HG03097 (cell line): ENCODE results near the gene UCK2.

Experiments used
- ATAC-seq: cut with Tn5 transposase; IDR thresholded peaks from one replicate; pipeline ENCODE4 v1.9.1; 2021; ENCODE audit not compliant: unreplicated experiment, low FRiP score

Gene UCK2

DNA sequence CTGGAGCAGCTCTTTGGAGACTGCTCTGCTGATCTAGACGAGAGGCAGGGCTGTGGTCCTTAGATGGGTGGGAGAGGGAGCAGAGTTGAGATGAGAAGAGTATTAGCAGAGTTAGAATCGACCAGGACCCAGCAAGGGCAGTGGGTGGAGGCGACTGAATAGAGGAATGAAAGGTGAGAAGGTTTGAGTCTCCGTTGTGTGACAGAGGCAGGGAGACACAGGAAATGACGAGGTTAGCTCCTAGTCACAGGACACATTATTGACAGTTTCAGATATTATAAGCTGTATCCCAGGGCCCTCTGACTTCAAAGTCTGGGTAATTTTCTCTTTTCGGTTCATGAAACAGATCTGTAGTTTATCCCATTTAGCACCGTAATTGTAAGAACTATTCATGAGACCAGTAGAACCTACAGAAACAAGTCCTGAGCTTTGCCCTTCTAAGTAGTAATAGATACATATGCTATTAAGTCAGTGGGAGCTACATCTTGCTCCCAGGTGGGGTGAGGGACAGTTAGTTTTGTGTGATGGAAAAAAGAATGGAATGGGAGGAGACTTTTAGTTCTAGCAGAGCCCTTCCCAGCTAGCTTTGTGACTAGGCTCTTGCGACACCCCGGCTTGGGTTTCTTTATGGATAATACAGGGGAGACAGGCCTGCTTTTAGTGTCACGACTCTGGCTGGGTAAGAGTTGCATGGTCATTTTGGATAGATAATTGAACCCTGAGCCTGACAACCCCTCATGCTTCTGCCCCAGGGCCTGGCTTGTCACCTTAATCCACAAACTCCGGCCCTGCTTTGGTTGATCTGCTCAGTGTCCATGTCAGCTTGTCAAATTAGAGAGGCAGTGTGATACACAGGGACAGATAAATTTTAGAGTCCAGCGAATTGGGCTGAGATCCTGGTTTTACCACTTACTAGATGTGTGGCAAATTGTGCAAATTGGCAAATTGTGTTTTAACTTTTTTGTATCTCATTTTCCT is 70.2 kb downstream of the UCK2 start:
- no peak for ATAC-seq

DNA sequence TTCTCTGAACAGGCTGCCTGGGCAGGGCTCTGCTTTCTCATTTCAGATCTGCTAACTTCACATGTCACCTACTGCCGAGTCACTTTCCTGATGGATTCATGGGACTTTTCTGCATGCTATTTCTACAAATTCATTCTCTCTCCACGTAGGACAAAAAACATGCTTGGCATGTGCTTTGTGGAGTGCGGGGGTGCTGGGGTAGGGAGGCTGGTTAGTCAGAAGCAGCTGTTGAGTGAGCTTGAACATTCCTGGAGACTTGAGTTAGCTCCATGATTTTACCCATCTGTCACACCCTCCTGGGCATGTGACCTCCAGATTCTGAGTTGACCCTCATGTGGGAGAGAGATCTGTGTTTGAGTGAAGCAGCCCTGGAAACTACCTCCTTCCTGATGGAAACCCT is 71.4 kb downstream of the UCK2 start:
- ATAC-seq: no peak

DNA sequence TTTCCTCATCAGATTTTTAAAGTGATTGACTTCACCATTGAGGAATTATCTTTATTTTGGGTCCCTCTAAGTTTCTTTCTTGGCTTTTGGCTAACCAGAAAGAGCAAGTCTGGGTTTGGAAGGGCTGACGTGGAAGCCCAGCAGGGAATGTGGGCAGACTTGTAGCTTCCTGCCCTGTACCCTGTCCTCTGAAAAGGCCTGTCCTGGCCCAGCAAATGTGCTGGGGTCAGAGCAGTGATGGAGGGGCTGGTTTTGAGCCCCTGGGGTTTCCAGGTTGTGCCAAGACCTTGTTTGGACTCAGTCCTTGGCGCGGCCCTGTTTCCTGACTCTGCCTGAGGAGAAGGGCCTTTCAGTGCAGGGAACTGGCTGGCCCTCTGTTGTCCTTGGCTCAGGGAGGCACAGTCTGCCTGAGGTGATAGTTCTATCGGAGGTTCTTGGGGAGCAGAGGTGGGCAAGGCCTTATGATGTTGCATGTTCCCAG is 72.1 kb downstream of the UCK2 start:
- no peak for ATAC-seq

DNA sequence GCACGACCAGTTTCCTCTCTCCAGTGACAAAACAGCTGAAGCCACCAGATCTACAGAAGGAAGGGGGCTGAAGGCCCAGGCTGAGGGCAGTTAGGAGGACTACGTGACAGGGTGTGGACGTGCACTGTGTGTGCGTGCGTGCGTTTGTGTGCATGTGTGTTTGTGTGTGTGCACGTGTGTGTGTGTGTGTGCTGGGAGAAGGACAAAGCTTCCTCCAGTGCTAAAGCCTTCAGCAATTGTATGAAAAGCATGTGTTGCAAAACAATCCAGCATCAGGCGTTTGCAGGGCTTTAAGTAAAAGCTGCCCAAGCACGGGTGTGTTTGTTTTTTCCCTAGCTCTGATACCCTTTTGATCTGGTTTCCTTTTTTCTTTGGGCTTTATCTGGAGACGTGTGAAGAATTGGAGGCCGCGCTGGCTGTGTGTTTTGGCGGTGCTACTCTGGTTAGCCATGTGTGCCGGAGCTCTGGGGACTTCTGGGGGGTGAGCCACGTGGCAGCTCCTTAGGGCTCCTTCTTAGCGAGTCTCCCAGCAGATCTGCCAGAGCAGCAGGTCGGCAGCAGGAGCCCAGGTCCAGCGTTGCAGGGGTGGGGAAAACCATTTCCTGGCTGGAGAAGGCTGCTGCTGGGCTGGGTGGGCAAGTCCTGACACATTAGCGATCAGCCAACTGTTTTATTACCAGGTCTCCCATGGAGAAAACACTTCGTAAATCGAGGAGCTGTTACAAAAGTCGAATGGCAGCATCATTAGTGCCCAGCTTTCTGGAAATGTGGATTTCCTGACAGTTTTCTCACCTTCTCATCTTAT is 73.4 kb downstream of the UCK2 start:
- ATAC-seq: no peak

DNA sequence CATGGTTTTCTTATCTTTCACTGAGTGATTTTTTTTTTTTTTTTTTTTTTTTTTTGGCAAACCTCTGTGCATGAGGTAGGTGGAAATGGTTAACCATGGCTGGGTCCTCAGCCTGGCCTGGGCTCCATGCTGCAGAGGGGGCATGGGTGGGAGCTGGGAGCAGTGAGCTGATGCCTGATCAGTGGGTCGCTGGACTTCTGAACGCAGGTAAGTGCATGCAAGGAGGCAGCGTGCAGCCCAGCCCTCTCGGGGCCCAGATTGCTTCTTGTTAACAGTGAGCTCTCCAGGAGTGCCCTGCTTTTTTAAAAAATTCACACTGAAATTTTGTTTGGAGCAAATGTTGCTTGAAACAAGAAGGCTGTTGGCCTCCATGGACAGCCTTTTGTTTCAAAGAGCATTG is 75.2 kb downstream of the UCK2 start:
- no peak for ATAC-seq

DNA sequence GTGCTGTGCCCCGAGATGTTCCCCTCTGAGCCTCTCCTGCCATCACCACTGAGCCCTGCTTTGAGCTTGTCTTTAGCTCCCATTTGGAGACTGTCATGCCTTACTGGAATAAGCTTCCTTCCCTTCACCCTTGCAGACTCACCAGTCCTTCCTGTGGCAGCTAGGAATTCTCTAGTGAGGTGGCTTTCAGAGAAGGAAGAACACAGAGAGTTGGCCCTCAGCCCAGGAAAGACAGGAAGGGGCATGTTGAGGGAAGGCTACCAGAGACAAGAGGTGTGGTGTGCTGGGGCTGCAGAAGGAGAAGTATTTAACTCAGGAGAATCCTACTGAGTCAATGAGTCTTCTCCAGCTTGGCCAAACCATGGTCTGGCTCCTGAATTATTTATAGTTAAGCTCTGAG is 76.3 kb downstream of the UCK2 start:
- ATAC-seq: no peak

DNA sequence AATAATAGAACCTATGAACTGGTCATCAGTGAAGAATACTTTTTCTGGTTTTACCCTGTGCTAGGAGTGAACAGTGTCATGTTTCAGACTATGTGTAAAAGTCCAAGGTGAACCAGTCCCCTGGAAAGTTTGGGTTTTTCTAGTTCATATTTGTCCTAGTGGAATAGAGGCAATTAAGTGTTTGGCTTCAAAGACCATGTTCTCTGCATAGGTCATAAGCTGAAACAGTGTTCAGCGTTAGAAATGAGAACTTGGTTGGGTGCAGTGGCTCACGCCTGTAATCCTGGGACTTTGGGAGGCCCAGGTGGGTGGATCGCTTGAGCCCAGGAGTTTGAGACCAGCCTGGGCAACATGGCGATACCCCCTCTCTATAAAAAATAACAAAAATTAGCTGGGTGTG is 77.5 kb downstream of the UCK2 start:
- ATAC-seq: no peak

DNA sequence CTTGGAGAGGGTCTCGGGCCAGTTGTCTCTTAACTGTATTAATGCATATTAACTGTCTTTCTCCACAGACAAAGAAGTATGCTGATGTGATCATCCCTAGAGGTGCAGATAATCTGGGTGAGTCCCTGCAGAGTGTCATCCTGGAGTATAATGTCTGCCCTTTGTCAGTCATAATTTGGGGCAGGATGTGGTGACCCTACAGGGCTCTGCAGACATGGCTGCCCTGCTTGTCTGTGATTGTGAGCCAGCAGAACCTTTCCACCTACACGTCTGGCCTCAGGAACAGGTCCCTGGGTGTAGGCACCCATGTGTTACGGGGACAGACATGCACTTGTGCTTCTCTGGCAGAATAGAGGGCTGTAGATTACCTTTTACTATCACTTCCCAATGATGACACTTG is 78.4 kb downstream of the UCK2 start:
- ATAC-seq: no peak

DNA sequence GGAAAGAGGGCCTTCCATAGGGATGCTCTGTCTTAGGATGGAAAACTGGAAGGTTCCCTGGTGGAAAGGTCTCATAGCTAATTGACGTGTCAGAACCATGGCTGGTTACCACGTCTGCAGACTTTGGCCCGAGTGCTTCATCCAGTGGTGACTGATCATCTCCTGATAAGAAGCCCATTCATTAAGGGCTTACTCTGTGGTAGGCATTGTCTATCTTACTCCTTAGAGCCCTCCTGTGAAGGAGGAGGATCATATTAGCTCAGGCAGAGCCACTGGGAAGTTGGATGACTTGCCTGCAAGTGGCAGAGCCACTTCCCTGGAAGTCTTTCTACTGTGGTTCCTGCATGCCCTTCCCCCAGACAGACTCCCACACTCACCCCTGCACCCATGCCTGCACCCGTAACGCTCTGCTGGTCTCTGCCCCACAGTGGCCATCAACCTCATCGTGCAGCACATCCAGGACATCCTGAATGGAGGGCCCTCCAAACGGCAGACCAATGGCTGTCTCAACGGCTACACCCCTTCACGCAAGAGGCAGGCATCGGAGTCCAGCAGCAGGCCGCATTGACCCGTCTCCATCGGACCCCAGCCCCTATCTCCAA is 79.9 kb downstream of the UCK2 start:
- no peak for ATAC-seq

DNA sequence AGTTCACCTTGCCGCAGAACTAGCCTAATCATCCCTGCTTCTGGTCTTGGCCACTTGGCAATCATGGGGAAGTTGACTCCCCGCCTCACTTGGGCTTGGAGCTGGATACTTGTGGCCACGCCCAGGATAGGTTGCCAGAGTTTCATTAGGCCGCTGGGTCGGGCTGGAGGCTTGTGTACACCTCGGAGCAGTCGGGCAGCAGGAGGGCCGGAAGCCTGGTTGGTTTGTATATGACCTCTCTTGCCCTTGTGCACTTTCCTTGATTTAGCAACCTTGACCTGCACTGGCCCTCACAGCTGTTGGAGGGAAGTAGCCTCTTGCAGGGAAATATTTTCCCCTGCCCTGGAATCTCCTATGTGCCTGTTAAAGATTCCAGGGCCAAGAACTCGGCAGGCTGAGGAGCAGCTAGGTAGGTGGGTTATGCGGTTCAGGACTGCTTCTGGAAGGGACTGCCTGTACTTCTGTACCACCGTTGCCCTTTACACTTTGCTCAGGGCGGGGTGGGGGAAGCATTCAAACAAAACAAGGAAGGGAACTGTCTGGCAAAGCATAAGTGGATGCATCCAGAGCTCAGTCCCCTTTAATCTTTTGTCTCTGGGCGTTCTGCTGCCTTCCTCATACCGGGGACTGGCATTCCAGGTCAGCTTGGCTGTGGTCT is 83.5 kb downstream of the UCK2 start:
- no peak for ATAC-seq

DNA sequence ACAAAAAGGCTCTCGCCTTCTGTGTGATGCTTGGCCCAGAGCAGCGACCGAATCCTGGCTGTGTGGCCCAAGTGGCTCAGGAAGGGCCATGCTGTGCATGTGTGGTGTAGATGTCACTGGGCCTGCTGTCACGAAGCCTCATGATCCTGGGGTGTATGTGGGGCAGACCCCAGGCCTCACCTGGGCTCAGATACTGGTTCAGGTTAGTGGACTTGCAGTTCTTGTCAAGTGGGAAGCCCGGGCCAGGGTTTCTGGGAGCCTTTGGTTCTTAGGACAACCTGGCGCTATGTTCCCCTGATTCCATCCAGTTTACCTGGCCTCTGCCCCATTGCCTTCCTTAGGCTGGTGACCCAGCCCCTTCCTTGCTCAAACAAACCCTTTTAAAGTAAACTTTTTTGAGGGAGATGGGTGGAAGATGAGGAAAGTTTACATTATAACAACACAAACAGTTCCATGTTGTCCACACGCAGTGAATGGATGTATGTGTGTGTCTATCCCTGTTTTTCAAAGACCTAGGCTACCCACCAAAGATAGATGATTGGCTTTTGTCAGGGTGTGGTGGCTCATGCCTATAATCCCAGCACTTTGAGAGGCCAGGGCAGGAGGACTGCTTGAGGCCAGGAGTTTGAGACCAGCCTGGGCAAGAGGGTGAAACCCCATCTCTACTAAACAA is 84.3 kb downstream of the UCK2 start:
- ATAC-seq: no peak

DNA sequence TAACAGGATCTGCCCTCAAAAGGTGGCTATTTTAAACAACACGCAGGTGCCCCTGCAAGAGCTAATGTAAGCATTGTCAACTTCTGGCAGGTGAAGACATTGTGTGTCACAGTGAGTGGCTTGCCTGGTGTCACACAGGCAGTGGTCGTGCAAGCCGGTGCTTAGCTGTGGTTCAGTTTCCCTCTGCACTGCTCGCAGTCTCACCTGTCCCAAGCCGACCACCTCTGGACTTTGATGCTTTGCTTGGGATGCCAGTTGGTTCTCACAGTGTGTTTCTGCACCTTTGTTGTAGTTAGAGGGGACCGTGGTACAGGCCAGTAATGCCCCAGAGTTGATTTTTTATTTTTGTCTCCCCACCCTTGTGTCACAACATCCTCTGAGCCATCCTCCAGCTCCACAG is 85.2 kb downstream of the UCK2 start:
- no peak for ATAC-seq

DNA sequence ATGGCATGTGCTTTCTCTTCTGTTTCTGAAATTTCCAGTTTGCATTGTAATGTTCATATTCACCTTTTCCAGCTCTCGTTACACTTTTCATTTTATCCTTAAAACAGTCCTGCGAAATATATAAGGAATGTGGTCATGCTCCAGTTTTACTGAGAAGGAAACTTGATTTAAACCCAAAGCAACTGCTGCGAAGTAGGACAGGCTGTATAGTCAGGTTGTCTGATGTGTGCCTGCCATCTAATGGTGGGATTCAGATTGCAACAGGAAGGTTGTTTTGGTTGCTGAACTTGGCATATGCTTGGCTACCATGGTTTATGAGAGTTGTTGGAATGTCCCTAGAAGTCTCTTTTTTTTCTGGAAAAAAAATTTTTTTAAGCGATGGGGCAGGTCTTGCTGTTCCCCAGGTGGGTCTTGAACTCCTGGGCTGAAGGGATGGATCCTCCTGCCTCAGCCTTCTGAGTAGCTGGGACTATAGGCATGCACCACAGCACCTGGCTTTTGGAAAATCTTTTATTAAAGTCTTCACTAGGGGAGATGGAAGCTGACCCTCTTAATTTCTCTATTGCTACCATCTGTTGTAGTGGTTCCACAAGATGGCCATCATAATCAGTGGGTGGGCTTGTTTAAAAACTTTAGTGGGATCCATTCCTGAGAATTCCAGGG is 86.9 kb downstream of the UCK2 start:
- peak; percentile 69 for ATAC-seq

DNA sequence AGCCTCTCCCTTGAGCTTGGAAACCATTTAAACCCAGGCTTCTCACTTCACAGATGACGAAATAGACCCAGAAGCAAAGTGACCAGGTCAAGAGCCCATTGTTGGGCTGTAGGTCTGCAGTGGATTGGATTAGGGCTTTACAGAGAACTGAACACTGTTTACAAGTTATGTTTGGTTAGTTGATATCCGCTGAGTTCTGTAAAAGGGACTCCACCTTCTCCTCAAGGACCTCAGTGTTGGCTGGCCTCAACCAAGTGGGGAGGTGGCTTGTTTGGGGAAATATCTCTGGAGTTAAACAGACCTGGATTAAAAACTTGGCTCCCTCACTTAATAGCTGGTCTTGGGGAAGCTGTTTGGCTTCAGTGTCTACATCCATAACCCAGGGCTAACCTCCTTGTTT is 88.1 kb downstream of the UCK2 start:
- no peak for ATAC-seq

DNA sequence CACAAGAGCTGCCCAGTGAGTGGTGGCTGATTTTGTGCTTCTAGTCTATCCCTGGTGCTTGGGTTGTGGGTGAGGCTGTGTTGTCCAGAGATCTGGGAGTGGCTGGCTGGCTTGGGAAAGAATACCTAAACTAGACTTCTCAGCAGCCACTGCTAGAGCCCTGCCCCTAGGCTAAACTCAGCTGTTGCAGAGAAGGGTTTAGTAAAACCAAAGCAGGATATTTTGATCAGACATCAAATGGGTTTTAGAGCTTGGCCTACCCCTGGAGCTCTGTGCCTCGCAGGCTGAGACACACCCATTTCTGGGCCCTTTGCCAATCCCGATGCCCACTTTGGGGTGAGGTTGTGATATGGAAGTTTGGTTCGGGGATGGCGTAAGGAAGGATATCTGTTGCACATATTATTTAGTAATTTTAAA is 88.5 kb downstream of the UCK2 start:
- ATAC-seq: no peak

DNA sequence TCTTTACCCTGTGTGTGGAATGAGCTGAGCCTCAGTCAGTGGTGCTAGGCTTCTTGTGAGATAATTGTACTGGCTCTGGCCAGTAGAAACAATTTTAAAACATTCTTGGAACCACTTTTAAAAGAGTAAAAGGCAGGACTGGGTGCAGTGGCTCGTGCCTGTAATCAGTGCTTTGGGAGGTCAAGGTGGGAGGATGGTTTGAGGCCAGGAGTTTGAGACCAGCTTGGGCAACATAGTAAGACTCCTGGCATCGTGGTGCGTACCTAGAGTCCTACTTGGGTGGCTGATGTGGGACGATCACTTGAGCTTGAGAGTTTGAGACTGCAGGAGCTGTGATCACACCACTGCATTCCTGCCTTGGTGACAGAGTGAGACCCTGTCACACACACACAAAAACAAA is 89.8 kb downstream of the UCK2 start:
- ATAC-seq: no peak

DNA sequence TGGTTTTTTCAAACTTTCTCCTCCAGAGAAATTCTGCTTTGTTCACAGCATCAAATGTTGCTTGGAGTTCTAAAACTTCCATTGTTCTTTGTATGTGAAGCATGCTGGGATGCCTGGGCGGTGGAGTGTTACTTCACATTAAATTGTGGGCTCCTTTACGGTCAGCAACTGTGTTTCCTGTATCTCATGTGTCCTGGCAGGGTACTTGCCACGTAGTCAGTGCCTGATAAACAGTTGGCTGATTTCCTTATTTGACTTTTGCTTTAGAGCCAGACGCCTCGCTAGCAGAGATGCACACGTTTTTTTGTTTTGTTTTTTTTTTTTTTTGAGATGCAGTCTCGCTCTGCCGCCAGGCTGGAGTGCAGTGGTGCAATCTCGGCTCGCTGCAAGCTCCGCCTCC is 96.7 kb downstream of the UCK2 start:
- no peak for ATAC-seq

DNA sequence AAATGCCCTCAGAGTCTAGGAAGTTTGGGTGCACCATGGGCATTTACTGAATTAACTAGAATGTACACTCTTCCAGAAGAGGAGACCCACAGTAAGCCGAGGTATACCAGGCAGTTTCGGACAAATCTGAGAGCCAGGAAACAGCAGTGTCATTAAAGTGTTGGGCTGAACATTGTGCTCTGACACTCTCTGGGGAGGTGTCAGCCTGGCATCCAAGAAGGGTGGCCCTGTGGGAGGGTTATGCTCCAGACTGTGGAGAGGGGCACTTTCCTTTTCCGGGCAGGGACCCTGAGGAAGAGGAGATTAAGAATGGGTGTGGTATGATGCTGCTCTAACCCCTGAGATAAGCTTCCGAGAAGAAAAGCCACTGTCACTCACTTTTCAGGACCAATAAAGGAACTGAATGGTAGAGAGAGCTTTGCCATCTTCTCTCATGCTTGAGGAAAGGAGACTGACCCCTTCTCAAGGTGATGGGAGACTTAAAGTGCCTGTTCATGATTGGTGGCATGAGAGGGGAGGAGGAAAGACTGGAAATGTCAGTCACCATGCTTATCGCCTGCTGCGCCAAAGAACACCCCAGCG is 98.2 kb downstream of the UCK2 start:
- no peak for ATAC-seq

DNA sequence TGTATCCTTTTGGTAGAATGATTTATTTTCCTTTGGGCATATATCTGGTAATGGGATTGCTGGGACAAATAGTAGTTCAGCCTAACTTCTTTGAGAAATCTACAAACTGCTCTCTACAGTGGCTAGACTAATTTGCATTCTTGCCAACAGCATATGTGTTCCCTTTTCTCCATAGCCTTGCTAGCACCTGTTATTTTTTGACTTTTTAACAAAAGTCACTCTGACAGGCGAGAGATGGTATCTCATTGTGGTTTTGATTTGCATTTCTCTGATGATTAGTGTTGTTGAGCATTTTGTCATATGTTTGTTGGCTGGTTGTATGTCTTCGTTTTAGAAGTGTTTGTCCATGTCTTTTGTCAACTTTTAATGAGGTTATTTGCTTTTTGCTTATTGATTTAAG is 99.8 kb downstream of the UCK2 start:
- no peak for ATAC-seq
